Mesodermal cell (in vitro differentiated cells): ENCODE results near the gene PDCD2L.
A peak's percentile ranks its signal among the peaks of the same experiment; 100 is the strongest.
"Not testable (repeated sequence)": the region's sequence is repeated elsewhere in the genome, so short reads cannot be mapped to it uniquely, and the experiment has no call there.

Experiments
- H3K27ac ChIP-seq: 2 replicates; pipeline ENCODE4 v1.7.0; 2013; ENCODE audit warnings: mild to moderate bottlenecking, low read depth, low read length, moderate library complexity; ENCODE audit not compliant: severe bottlenecking
- H3K36me3 ChIP-seq: 2 replicates; pipeline ENCODE4 v1.7.1; 2013; ENCODE audit warnings: mild to moderate bottlenecking, low read length, moderate library complexity; ENCODE audit not compliant: control insufficient read depth, insufficient read depth
- H3K4me1 ChIP-seq: one replicate; pipeline ENCODE4 v1.7.1; 2013; ENCODE audit warnings: mild to moderate bottlenecking, low read length; ENCODE audit not compliant: insufficient read depth, control insufficient read depth, poor library complexity, severe bottlenecking
- H3K4me3 ChIP-seq: 2 replicates; pipeline ENCODE4 v1.7.0; 2013; ENCODE audit warnings: low read length, control low read depth, mild to moderate bottlenecking; ENCODE audit not compliant: insufficient read depth, poor library complexity, severe bottlenecking; ENCODE audit errors: extremely low read depth
- H3K9me3 ChIP-seq: 2 replicates; pipeline ENCODE4 v1.7.1; 2013; ENCODE audit warnings: mild to moderate bottlenecking, low read length, moderate library complexity; ENCODE audit not compliant: control insufficient read depth
- WGBS, 2 experiments: methylation state at CpG; one replicate each; pipeline ENCODE4 v1.1.5; 2013; ENCODE audit warnings: missing lambda C conversion rate in 2 of 2; ENCODE audit not compliant: insufficient coverage in 2 of 2; 5-methylcytosine and 5-hydroxymethylcytosine counted together

The PDCD2L gene

DNA sequence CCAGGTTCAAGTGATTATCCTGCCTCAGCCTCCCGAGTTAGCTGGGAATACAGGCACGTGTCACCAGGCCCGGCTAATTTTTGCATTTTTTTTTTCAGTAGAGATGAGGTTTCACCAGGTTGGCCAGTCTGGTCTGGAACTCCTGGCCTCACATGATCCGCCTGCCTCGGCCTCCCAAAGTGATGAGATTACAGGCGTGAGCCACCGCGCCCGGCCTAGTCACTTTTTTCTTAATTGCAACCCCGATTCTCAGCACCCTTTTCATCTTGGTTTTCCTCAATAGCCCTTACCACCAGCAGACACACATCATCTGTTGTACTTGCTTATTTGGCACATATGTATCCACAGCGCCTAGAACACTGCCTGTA lies 39.8 kb upstream of the PDCD2L start:
- WGBS, 2 experiments: 86 to 87% methylated on average over 10 to 11 of the region's 11 CpGs
- Histone ChIP-seq H3K9me3 (no peaks in the 10 kb centered on the region), H3K36me3 (peaks cover 32% of the 10 kb centered on the region), H3K4me1 (no peaks in the 10 kb centered on the region), H3K27ac (no peak overlapping the region), H3K4me3 (peak overlapping the region; percentile 79)

GRCh38 chr19:34364830-34365462 lies 39.3 kb upstream of the PDCD2L start, which contains the start of gene GPI:
GPI (plus strand) TSS chr19:34365196; CDS start chr19:34365267, 71 bp downstream.
- no peaks in the 10 kb centered on the region for H3K4me1 ChIP-seq
- peak within 1 kb of the TSS; percentile 79 for H3K4me3 ChIP-seq
- H3K36me3 ChIP-seq: peaks cover 33% of the 10 kb centered on the region
- 4 to 5% methylated on average over 39 to 47 of the region's 67 CpGs for WGBS, 2 experiments
- no peaks in the 10 kb centered on the region for H3K9me3 ChIP-seq
- no peak within 1 kb of the TSS for H3K27ac ChIP-seq

DNA sequence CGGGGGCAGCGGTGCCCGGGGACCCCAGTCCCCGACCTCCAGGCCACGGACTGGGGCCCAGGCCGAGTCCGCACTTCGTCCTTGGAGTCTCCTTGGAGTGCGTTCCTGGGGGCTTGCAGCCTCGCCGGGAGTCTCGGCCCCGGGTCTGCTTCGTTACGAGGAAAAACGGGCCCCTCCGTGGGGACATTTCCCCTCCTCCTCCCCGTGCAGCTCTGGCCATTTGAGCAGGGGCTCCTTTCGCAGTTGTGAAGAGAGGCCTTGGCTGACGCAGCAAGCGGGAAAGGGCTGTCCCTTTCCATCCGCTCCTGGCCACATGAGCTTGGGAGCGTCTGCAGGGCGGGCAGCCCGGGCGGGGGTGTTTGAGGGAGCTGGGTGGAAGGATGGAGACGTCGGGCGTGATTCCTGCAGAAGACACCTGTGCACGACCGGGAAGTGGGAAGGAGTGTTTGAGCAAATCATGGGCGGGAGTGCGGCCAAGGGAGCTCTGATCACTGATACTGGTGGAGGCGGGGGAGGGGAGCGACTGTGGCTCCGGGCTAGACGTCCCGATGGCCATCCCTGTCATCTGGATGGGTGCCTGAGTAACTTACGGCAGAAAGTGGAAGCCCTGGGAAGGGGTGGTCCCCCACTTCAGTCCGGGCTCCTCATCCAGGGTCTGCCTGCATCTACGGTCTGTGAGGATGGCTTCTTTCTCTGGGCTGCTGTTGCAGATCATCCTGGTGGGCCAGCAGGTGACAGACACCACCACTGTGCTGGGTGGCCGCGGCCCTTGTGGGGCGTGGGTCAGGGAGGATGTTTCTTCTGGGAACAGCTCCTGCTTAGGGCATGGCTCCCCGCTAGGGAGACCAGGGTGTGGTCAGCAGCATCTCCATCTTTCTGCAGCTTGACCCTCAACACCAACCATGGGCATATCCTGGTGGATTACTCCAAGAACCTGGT lies 38.5 kb upstream of the PDCD2L start:
- Histone ChIP-seq H3K27ac (no peak overlapping the region), H3K4me1 (no peaks in the 10 kb centered on the region), H3K36me3 (peaks cover 39% of the 10 kb centered on the region), H3K9me3 (no peaks in the 10 kb centered on the region), H3K4me3 (peak overlapping the region; percentile 79)
- WGBS, 2 experiments: 13% methylated on average over 38 of the region's 45 CpGs

DNA sequence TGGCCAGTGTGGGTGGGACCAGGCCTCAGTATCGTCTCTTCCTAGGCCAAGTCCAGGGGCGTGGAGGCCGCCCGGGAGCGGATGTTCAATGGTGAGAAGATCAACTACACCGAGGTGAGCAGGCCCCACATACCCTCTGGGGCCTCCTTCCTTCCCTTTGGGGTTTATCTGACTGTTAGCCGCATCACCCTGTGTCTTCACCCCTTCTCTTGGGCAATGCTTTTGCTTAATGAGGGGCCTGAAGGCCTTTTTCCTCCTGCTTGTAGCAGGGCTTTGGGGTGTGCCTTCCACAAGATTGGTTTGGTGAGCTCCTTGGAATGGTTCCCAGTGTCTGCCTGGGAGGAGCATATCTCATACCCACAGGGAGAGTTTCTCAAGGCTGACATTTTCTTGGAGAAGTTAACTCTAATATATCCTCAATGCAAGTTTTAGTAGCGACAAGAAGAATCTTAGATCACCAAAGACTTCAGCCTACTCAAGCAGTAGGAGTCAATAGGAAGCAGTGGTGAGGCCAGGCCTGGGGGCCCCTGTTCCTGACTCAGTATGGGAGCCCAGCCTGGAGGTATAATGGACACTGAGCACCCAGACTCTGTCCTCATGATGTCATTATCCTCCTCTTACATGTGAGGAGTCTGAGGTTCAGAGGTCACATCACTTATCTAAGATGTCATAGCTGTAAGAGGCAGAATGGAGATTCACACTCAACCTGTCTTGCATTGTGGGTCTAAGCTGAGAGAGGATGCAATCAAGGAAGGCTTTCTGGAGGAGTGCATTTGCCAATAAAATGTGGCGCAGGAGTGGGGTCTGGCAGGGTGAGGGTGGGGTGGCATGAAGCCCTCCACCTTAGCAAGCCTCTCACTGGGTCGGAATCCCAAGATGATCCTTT lies 37.2 kb upstream of the PDCD2L start:
- Histone ChIP-seq H3K4me1 (no peaks in the 10 kb centered on the region), H3K4me3 (no peak overlapping the region), H3K36me3 (peaks cover 46% of the 10 kb centered on the region), H3K9me3 (no peaks in the 10 kb centered on the region), H3K27ac (no peak overlapping the region)
- 92 to 100% methylated on average over 6 to 9 of the region's 10 CpGs for WGBS, 2 experiments

- peaks cover 46% of the 10 kb centered on the region for H3K36me3 ChIP-seq
- no peaks in the 10 kb centered on the region for H3K9me3 ChIP-seq
- no peak overlapping the region for H3K27ac ChIP-seq
- H3K4me1 ChIP-seq: no peaks in the 10 kb centered on the region
- H3K4me3 ChIP-seq: no peak overlapping the region
- WGBS, 2 experiments: 95 to 96% methylated on average over 5 of the region's 8 CpGs
These were observed 36.6 kb upstream of the PDCD2L start for GRCh38 chr19:34367624-34367957.

DNA sequence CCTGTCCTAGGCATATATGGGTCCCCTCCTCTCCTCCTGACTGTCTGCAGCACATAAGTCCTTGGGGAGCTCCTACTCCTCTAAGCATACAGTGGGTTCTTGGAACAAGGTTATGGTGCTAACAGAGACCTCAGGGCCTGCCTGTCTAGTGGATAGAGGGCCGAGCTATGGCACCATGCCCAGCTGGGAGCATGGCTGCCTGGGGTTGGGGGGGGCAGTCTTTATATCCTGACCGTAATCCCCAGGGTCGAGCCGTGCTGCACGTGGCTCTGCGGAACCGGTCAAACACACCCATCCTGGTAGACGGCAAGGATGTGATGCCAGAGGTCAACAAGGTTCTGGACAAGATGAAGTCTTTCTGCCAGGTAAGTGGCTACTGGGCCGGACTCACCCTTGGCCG lies 35.9 kb upstream of the PDCD2L start:
- Histone ChIP-seq H3K4me3 (no peak overlapping the region), H3K9me3 (no peaks in the 10 kb centered on the region), H3K27ac (no peak overlapping the region), H3K4me1 (no peaks in the 10 kb centered on the region), H3K36me3 (peaks cover 46% of the 10 kb centered on the region)
- 93 to 99% methylated on average over 10 of the region's 10 CpGs for WGBS, 2 experiments

DNA sequence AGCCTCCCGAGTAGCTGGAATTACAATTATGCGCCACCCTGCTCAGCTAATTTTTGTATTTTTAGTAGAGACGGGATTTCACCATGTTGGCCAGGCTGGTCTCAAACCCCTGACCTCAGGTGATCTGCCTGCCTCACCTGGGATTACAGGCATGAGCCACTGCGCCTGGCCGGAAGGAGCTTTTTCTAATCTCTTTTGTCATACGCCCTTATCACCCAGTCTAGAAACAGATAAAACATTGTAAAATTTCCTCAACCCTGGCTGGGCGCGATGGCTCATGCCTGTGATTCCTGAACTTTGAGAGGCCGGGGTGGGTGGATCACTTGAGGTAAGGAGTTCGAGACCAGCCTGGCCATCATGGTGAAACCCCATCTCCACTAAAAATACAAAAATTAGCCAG lies 35.0 kb upstream of the PDCD2L start:
- not testable (repeated sequence) for H3K4me3 ChIP-seq, H3K9me3 ChIP-seq, H3K27ac ChIP-seq, H3K4me1 ChIP-seq
- WGBS, 2 experiments: 98 to 99% methylated on average over 6 to 9 of the region's 10 CpGs
- peaks cover 53% of the 10 kb centered on the region for H3K36me3 ChIP-seq

- H3K36me3 ChIP-seq: peaks cover 60% of the 10 kb centered on the region
- H3K27ac ChIP-seq: no peak overlapping the region
- no peak overlapping the region for H3K4me3 ChIP-seq
- no peaks in the 10 kb centered on the region for H3K4me1 ChIP-seq
- 95 to 96% methylated on average over 8 of the region's 8 CpGs for WGBS, 2 experiments
- H3K9me3 ChIP-seq: no peaks in the 10 kb centered on the region
These were observed 34.1 kb upstream of the PDCD2L start for GRCh38 chr19:34370117-34370516.

DNA sequence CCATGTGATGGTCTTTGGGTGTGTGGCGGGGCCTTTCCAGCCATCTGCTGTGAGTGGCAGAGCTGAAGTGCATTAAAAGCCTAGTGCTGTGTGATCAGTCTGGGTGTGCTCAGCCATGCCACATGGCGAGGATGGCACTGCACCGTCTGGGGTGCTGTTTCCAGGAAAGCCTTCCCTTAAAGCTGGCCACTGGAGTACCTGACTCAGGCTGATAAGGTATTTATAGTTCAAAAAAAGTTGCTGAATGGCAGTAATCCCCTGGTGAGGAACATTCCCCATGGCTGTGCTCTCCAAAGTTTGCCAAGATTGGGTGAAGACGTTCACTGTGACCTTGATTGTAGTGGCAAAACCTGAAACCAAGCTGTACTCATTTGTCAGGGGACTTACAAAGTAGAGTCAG lies 33.2 kb upstream of the PDCD2L start:
- H3K27ac ChIP-seq: no peak overlapping the region
- H3K9me3 ChIP-seq: no peaks in the 10 kb centered on the region
- H3K36me3 ChIP-seq: peaks cover 66% of the 10 kb centered on the region
- WGBS, 2 experiments: 85 to 94% methylated on average over 4 of the region's 4 CpGs
- no peaks in the 10 kb centered on the region for H3K4me1 ChIP-seq
- H3K4me3 ChIP-seq: no peak overlapping the region

DNA sequence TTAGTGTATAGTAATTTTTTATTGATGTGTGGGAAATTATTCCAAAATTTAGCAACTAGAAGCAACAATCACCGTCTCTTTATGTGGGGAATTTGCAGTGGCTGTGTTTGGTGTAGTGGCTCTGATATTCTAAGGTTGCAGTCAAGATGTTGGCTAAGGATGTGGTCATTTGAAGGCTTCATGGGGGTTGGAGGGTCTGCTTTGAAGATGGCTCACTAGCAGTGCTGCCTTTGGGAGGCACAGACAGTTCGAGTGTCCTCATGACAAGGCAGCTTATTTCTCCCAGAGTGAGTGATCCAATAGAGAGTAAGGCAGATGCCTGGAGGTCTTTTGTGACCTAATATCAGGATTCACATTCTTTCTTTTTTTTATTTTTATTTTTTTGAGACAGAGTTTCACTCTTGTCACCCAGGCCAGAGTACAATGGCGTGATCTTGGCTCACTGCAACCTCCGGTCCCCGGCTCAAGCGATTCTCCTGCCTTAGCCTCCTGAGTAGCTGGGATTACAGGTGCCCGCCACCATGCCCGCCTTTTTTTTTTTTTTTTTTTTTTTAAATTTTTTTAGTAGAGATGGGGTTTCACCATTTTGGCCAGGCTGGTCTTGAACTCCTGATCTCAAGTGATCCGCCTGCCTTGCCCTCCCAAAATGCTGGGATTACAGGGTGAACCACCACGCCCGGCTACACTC lies 30.5 kb upstream of the PDCD2L start:
- Histone ChIP-seq H3K9me3 (no peaks in the 10 kb centered on the region), H3K4me3 (no peak overlapping the region), H3K4me1 (no peaks in the 10 kb centered on the region), H3K27ac (no peak overlapping the region), H3K36me3 (peaks cover 65% of the 10 kb centered on the region)
- WGBS, 2 experiments: 88 to 97% methylated on average over 4 to 5 of the region's 11 CpGs
